Ishikawa (cell line): Measurements from ENCODE around the gene PPP2R2D.

Experiments used
- CEBPB ChIP-seq: IDR thresholded peaks from 2 replicates; pipeline ENCODE4 v1.6.1; 2012
- CREB1 ChIP-seq: IDR thresholded peaks from 2 replicates; pipeline ENCODE4 v1.6.1; 2012; ENCODE audit warnings: low read depth
- EGR1 ChIP-seq: IDR thresholded peaks from 2 replicates; pipeline ENCODE4 v1.6.1; 2012
- EP300 ChIP-seq: IDR thresholded peaks from 2 replicates; pipeline ENCODE4 v1.6.1; 2012; ENCODE audit warnings: borderline replicate concordance
- FOXM1 ChIP-seq: IDR thresholded peaks from 2 replicates; pipeline ENCODE4 v1.6.1; 2012; ENCODE audit warnings: low read depth, borderline replicate concordance
- MAX ChIP-seq: IDR thresholded peaks from 2 replicates; pipeline ENCODE4 v1.6.1; 2012
- NFIC ChIP-seq: IDR thresholded peaks from 2 replicates; pipeline ENCODE4 v1.6.1; 2012
- RAD21 ChIP-seq: IDR thresholded peaks from 2 replicates; pipeline ENCODE4 v1.6.1; 2012; ENCODE audit warnings: low read depth
- REST ChIP-seq: IDR thresholded peaks from 2 replicates; pipeline ENCODE4 v1.6.1; 2012; ENCODE audit warnings: low read depth, mild to moderate bottlenecking
- TAF1 ChIP-seq: IDR thresholded peaks from 2 replicates; pipeline ENCODE4 v1.6.1; 2012; ENCODE audit warnings: low read depth, mild to moderate bottlenecking
- TCF12 ChIP-seq: IDR thresholded peaks from 2 replicates; pipeline ENCODE4 v1.6.1; 2012; ENCODE audit warnings: low read depth
- TEAD4 ChIP-seq: IDR thresholded peaks from 2 replicates; pipeline ENCODE4 v1.6.1; 2012
- USF1 ChIP-seq: IDR thresholded peaks from 2 replicates; pipeline ENCODE4 v1.6.1; 2012
- YY1 ChIP-seq: IDR thresholded peaks from 2 replicates; pipeline ENCODE4 v1.6.1; 2012; ENCODE audit warnings: low read depth
- ZBTB7A ChIP-seq: IDR thresholded peaks from 2 replicates; pipeline ENCODE4 v1.6.1; 2012; ENCODE audit warnings: low read depth

PPP2R2D gene

GRCh38 chr10:131870411-131870810, 30.4 kb upstream of the PPP2R2D start:
- TF ChIP-seq REST (no peak), USF1 (no peak), YY1 (no peak), CREB1 (no peak), NFIC (no peak), RAD21 (no peak), TCF12 (no peak), TAF1 (no peak), ZBTB7A (no peak), FOXM1 (no peak), CEBPB (no peak), EGR1 (no peak), TEAD4 (no peak), MAX (no peak), EP300 (no peak)

GRCh38 chr10:131870831-131871672, 29.8 kb upstream of the PPP2R2D start:
- TF ChIP-seq EGR1: no peak

- TF ChIP-seq CEBPB (no peak), TAF1 (no peak), ZBTB7A (no peak), EP300 (no peak), REST (no peak), USF1 (no peak), RAD21 (no peak), TEAD4 (no peak), CREB1 (no peak), EGR1 (no peak), TCF12 (no peak), FOXM1 (no peak), NFIC (no peak), YY1 (no peak), MAX (no peak)
These were observed 29.2 kb upstream of the PPP2R2D start for GRCh38 chr10:131871673-131872005.

GRCh38 chr10:131872011-131872826, 28.6 kb upstream of the PPP2R2D start:
- TF ChIP-seq REST: no peak
- TF ChIP-seq TEAD4: no peak
- no peak for TF ChIP-seq ZBTB7A
- TF ChIP-seq RAD21: no peak
- no peak for TF ChIP-seq TAF1
